Measurements from ENCODE around the gene PGAP1. TPM values are rescaled to one million over a fixed set of nuclear protein-coding genes. Genes with fewer than 3 reads are reported as not detected.

Gene PGAP1
- polyA plus RNA-seq, 6 donors from 2014 or later, result 0.22 to 0.39 (median 0.32) TPM; not detected in 3

DNA sequence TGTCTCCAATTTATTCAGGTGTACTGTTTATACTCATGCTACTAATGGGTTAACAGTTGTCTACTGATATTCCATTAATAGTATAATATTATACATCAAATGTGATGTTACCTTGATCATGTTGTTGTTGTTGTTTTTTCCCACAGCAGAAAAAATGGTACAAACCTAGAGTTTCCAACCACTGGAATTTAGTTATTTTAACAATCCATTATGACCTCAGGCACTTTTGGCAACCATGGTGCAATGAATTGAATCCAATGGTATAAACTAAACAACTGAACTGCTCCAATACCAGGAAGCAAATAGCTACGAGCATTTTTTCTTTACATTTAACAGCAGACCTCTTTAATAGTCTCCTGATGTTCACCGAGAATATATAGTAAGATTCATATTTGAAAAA, 86.3 kb downstream of the PGAP1 start:
- ATAC-seq (ENCODE audit: low read depth in 2 of 2), result no peak
- H3K36me3 Mint-ChIP-seq, result no peaks in the 10 kb centered on the region
- no peaks in the 10 kb centered on the region for H3K27me3 Mint-ChIP-seq

DNA sequence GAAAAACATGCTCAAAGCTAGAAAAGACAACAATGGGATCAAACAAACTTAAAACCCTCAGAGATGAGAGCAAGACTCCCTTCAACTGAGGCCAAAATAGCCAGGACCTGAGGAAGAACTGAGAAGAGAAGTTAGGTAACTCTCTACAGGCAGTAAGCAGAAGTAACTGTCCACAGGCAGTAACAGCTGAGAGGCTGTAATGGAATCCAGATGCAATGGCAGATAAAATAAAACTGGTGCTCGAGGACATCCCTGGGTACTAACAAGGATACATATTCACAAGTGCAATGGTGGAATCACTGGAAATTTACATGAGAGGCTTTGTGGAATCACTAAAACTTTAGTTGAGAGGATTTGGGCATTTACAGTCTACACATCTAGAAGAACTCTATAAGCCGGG, 86.9 kb downstream of the PGAP1 start:
- no peaks in the 10 kb centered on the region for H3K36me3 Mint-ChIP-seq
- no peaks in the 10 kb centered on the region for H3K4me1 Mint-ChIP-seq
- no peaks in the 10 kb centered on the region for H3K9me3 Mint-ChIP-seq
- no peak overlapping the region for H3K27ac Mint-ChIP-seq
- DNase-seq (no peak), ATAC-seq (ENCODE audit: low read depth in 2 of 2) (no peak)
- no peak overlapping the region for H3K4me3 Mint-ChIP-seq
- no peaks in the 10 kb centered on the region for H3K27me3 Mint-ChIP-seq

More for the DNA sequence above, 86.3 kb downstream of the PGAP1 start:
- H3K4me3 Mint-ChIP-seq, result no peak overlapping the region
- no peak for DNase-seq
- no peaks in the 10 kb centered on the region for H3K9me3 Mint-ChIP-seq
- no peaks in the 10 kb centered on the region for H3K4me1 Mint-ChIP-seq
- H3K27ac Mint-ChIP-seq, result no peak overlapping the region

DNA sequence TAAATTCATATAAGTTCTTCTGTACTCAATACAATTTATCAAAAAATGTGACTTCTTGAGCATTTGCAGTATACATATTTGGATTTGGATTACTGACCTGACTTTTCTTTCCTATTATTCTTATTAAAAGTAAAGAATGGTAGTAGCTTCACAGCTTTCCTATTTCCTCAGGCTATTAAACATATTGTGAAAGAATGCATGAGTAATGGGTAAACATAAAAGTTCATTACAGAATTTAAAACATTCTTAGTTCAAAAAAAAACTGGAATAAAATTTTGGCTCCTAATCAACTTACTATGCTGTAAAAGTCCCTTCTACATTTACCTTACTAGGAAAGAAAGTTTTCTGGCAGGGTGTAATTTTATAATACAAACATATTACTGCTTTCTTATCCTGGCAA, 90.1 kb downstream of the PGAP1 start:
- Mint-ChIP-seq H3K36me3 (no peaks in the 10 kb centered on the region), H3K9me3 (no peaks in the 10 kb centered on the region), H3K27me3 (no peaks in the 10 kb centered on the region), H3K4me3 (no peak overlapping the region), H3K4me1 (no peaks in the 10 kb centered on the region), H3K27ac (no peak overlapping the region)
- DNase-seq, result no peak
- ATAC-seq (ENCODE audit: low read depth in 2 of 2), result no peak

DNA sequence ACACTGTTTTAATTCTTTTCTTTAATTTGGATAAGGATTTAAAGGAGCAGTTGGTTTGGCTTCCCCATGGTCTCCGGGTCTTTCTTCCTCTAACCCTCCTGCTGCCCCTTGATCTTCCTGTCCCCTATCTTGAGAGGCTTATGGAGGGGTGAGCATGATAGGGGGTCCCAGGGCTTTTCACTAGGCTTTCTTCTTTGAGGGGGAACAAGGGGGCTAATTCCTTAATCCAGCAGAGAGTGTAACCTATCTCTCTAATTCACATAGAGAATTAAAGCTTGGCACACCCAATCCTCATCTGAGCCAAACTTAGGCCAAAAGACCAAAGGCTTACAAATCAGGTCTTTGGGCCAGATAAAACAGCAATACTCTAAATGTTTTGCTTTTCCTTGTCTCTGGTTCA, 95.8 kb downstream of the PGAP1 start:
- ATAC-seq (ENCODE audit: low read depth in 2 of 2) (no peak), DNase-seq (no peak)
- H3K9me3 Mint-ChIP-seq, result no peaks in the 10 kb centered on the region
- peaks cover 0 to 1% (median under 1%) of the 10 kb centered on the region in 3 donors for H3K27me3 Mint-ChIP-seq
- no peak overlapping the region for H3K4me3 Mint-ChIP-seq
- no peak overlapping the region for H3K27ac Mint-ChIP-seq
- H3K36me3 Mint-ChIP-seq, result no peaks in the 10 kb centered on the region
- no peaks in the 10 kb centered on the region for H3K4me1 Mint-ChIP-seq

DNA sequence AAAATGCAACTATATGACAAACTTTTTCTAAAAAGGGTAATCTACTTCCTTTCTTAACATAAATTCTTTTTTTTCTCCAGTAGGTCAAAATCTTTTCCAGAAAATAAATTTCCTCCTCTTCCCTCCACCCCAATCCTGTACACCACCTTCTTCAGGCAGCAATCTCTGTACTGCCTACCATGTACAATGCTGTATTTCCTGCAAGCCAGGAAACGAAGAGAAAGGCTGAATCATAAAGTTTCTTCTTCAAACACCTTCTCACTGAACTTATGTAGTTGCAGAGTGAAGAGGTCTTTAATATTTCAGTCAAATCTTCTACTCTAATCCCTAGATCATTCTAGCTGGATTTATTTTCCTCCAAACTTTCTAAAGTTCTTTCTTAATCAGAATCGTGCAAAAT, 99.2 kb downstream of the PGAP1 start:
- no peak for ATAC-seq (ENCODE audit: low read depth in 2 of 2)
- Mint-ChIP-seq H3K36me3 (no peaks in the 10 kb centered on the region), H3K4me1 (no peaks in the 10 kb centered on the region), H3K27ac (no peak overlapping the region), H3K4me3 (no peak overlapping the region), H3K9me3 (no peaks in the 10 kb centered on the region), H3K27me3 (peaks cover 13 to 22% (median 19%) of the 10 kb centered on the region in 3 donors)
- DNase-seq, result no peak

DNA sequence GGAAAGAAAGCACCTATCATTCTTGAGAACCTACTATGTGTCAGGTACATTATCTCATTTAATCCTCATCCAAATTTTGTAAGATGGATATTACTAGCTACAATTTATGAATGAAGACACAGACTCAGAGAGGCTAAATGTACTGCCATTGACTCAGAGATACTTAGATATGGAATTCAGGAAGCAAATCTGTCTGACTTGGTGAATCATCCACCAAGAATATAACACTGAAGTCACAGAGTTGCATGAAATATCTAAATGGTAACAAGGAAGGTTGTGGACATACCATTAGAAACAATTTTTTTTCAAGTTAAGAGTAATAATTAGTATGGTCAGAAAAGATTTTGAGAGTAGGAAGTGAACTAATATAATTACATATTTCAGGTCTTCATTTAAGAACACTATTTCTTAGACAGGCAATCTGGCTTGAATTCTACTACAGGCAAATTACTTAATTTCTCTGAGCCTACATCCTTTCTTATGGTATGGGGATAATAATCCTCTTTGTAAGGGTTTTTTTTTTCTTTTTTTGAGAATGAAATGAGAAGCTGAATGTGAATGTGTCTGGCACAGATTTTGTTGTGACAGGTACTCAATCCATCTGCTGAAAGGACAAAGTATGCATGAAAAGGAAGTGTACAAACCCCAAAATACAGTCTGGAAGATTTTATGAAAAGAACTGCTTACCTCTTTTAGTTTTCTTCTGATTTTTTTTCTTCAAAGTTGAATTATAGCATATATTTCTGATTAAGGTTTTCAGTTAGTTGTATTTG, 102.6 kb downstream of the PGAP1 start:
- Mint-ChIP-seq H3K9me3 (peaks cover 3 to 12% (median 6%) of the 10 kb centered on the region in 7 donors), H3K27ac (no peak overlapping the region), H3K4me3 (no peak overlapping the region), H3K27me3 (peaks cover 27 to 37% (median 33%) of the 10 kb centered on the region in 3 donors), H3K36me3 (peaks cover 0 to 10% of the 10 kb centered on the region in 2 donors), H3K4me1 (no peaks in the 10 kb centered on the region)
- DNase-seq, result no peak
- no peak for ATAC-seq (ENCODE audit: low read depth in 2 of 2)

DNA sequence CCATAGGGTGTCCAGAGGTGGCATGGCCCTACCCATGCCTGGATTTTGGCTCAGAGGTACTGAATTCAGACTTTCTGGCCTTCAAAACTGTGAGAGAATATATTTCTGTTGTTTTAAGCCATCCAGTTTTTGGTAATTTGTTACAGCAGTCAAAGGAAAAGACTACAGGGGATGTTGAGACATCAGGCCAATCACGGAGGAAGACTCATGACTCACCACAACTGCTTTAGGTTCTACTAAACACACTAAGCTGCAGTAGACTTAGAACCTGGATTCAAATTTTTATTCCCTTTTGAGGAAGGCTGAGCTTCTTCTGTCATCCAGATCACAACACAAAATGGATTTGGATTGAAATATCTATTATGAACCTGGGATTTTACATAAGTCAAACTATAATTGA, 105.3 kb downstream of the PGAP1 start:
- ATAC-seq (ENCODE audit: low read depth in 2 of 2) (no peak), DNase-seq (no peak)
- Mint-ChIP-seq H3K27ac (no peak overlapping the region), H3K9me3 (peaks cover 9 to 34% (median 23%) of the 10 kb centered on the region in 7 donors), H3K4me3 (no peak overlapping the region), H3K36me3 (peaks cover 4 to 22% of the 10 kb centered on the region in 2 donors), H3K27me3 (peaks cover 27 to 46% (median 38%) of the 10 kb centered on the region in 3 donors), H3K4me1 (no peaks in the 10 kb centered on the region)

DNA sequence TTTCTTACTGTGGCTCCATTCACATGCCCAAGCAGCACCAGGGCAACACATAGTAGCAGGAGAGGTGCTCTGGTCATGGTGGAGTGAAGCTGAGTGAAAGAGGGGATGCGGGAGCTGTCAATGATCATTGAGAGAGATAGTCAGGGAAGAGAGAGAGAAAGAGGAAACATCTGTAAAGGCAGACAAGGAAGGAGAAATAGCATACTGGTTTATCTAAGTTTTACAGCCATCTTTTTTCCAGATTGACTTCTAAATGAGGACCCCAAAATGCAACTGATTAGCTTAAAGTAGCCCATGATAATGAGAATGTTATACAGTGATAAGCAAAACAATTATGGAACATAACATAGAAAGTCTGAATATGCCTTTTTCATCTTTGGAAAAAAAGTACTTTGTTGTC, 117.2 kb downstream of the PGAP1 start, which contains the start of gene C2orf66:
Gene C2orf66 (minus strand): TSS at position 96 of the 400 bp plus-strand sequence. CDS start 19 bp downstream, at position 77.
- Mint-ChIP-seq H3K9me3 (peaks cover 0 to 9% (median 5%) of the 10 kb centered on the region in 7 donors), H3K36me3 (no peaks in the 10 kb centered on the region), H3K4me3 (no peak within 1 kb of the TSS), H3K27me3 (peaks cover 32 to 42% (median 38%) of the 10 kb centered on the region in 3 donors), H3K27ac (no peak within 1 kb of the TSS), H3K4me1 (no peaks in the 10 kb centered on the region)
- no peak for DNase-seq
- ATAC-seq (ENCODE audit: low read depth in 2 of 2), result no peak

DNA sequence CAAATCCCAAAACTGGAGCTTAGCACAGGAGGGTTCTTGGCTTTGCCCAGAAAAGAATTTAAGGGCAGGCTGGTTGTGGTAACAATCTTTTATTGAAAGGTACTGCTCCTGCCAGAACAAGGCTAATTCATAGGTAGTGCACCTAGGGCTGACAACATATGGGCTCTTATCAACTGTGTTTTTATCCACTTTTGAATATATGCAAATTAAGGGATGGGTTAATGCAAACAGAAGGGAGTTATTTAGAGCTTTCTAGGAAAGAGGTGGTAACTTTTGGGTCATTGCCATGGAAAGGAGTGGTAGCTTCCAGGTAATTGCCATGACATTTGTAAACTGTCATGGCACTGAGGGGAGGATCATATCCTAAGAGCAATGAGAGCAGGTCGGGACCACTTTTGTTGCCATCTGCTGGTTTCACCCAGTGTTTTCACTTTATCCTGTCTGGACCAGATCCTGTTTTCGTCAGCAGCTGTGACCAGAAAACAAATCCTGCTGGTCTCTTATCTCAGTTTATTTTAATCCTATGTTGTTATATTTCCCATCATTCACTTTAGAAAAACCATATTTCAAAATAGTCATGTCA, 118.3 kb downstream of the PGAP1 start:
- Mint-ChIP-seq H3K27ac (no peak overlapping the region), H3K36me3 (no peaks in the 10 kb centered on the region), H3K27me3 (peaks cover 37 to 47% (median 37%) of the 10 kb centered on the region in 3 donors), H3K4me1 (no peaks in the 10 kb centered on the region), H3K4me3 (no peak overlapping the region), H3K9me3 (peaks cover 0 to 4% (median 0%) of the 10 kb centered on the region in 7 donors)
- DNase-seq (no peak), ATAC-seq (ENCODE audit: low read depth in 2 of 2) (no peak)

DNA sequence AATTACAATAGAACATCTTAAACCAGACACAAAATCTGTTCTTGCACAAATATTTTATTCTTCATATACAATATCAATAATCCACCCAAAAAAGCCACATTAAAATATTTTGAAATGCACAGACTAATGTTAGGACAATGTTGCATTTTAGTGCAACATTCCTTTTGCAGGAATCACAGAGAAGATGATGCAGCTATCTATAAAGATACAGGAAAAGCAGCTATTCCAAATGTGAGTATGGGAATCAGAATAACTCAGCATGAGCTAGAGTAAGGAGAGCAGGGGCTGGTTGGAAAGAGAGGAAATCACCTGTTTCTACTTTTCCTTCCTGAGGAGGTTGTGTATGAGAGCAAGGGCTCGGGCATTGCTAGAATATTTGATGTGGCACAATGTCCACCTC, 122.1 kb downstream of the PGAP1 start:
- no peak for ATAC-seq (ENCODE audit: low read depth in 2 of 2)
- H3K36me3 Mint-ChIP-seq, result no peaks in the 10 kb centered on the region
- peaks cover 18 to 28% (median 24%) of the 10 kb centered on the region in 3 donors for H3K27me3 Mint-ChIP-seq
- no peak overlapping the region for H3K4me3 Mint-ChIP-seq
- no peak overlapping the region for H3K27ac Mint-ChIP-seq
- peaks cover 6 to 11% (median 7%) of the 10 kb centered on the region in 3 donors for H3K4me1 Mint-ChIP-seq
- DNase-seq, result no peak
- peaks cover 0 to 2% (median 0%) of the 10 kb centered on the region in 7 donors for H3K9me3 Mint-ChIP-seq

DNA sequence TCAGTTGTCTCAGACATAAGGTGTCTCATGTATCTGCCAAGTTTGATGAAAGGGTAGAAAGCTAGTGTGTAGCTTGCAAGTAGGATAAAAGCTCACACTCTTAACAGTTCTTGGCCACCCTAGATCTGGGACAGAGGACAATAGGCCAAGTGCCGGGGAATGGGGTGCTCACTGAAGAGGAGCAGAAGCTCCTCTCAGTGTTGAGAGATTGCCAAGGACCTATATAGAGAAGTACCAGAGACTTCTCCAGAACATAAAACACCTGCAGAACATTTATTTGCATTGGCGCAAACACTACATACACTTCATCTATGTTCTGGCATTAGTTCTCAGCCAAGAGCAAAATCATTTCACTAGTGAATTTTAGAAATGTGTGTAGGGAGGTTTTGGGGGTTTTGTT, 124.1 kb downstream of the PGAP1 start:
- H3K36me3 Mint-ChIP-seq, result peaks cover 0 to under 1% of the 10 kb centered on the region in 2 donors
- H3K27ac Mint-ChIP-seq, result no peak overlapping the region
- H3K9me3 Mint-ChIP-seq, result peaks cover 0 to 2% (median 0%) of the 10 kb centered on the region in 7 donors
- peaks cover 7 to 18% (median 11%) of the 10 kb centered on the region in 3 donors for H3K4me1 Mint-ChIP-seq
- H3K4me3 Mint-ChIP-seq, result peak overlapping the region in 1 of 8 donors; percentile 29
- peaks cover 10 to 18% (median 15%) of the 10 kb centered on the region in 3 donors for H3K27me3 Mint-ChIP-seq
- DNase-seq (no peak), ATAC-seq (ENCODE audit: low read depth in 2 of 2) (no peak)

DNA sequence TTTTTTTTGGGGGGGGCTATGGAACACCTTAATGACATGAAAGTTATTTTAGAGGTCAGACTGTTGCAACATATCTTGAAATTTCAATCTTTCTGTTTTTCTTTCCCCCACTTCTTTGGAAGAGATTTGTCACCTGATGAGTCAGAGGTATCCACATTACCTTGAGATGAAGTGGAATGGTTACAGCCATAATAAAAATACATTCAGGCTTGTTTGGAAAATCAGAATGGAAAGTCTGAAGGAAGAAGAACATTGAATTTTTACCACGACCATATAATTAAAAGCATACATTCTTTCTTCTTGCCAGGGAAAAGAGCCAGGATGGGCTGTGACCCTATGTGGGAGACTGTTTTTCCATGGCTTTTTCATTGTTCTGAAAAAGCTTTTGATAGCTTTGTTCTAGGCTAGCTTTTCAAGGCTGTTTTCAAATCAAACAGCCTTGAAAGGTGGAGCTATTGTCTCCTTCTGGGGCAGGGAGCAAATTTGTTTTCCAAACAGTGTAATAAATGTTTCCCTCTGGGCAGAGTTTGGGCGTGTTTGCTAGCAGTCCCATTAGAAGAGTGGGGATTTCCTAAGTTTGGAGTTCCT, 124.7 kb downstream of the PGAP1 start:
- Mint-ChIP-seq H3K4me1 (peaks cover 9 to 24% (median 11%) of the 10 kb centered on the region in 3 donors), H3K36me3 (peaks cover 3 to 7% of the 10 kb centered on the region in 2 donors), H3K27me3 (peaks cover 10 to 18% (median 11%) of the 10 kb centered on the region in 3 donors), H3K4me3 (peak overlapping the region in 1 of 8 donors; percentile 29), H3K9me3 (peaks cover 0 to 2% (median 0%) of the 10 kb centered on the region in 7 donors), H3K27ac (no peak overlapping the region)
- ATAC-seq (ENCODE audit: low read depth in 2 of 2) (no peak), DNase-seq (no peak)

DNA sequence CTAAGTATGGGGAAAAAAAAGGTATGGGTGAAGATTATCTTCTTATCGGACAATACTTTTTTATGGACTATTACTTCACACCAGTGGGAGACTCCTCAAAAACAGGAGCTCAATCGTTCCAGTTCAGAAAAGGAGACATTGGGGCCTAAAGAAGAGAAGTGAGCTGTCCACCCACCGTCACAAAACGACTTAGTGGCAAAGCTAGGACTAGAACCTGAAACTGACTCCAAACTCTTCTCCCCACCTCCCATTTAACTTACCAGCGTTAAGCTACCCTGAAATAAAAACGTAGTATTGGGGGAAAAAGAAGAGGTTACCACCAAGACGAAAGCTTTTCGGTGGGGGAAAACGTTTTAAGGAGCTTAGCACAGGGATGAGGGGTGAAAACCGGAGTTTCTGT, 127.5 kb downstream of the PGAP1 start:
- Mint-ChIP-seq H3K9me3 (peaks cover 0 to 2% (median 0%) of the 10 kb centered on the region in 7 donors), H3K27ac (peak overlapping the region; percentile 91 to 98 (median 94)), H3K4me3 (peak overlapping the region; percentile 90 to 100 (median 96)), H3K4me1 (peaks cover 11 to 32% (median 13%) of the 10 kb centered on the region in 3 donors), H3K36me3 (peaks cover 7 to 16% of the 10 kb centered on the region in 2 donors), H3K27me3 (peaks cover 3 to 10% (median 9%) of the 10 kb centered on the region in 3 donors)
- peak; percentile 14 to 18 for ATAC-seq (ENCODE audit: low read depth in 2 of 2)
- no peak for DNase-seq

All from naive B cell (primary cell).